Osteoblast (primary cell): ENCODE measurements around the gene NFIB. TPM values are rescaled to one million over a fixed set of nuclear protein-coding genes. Genes with fewer than 3 reads are reported as not detected.

Source experiments
- DNase-seq: peaks from one replicate; pipeline ENCODE4 v3.0.0; 2011; ENCODE audit warnings: low spot score, mixed read lengths; ENCODE audit not compliant: insufficient read length; ENCODE audit errors: missing footprints
- H2AFZ ChIP-seq: 2 replicates; pipeline ENCODE4 v1.6.0; 2011; ENCODE audit warnings: mild to moderate bottlenecking, low read length
- H3K27ac ChIP-seq: 2 replicates; pipeline ENCODE4 v1.5.1; 2011; ENCODE audit warnings: mild to moderate bottlenecking, low read depth, low read length, moderate library complexity
- H3K27me3 ChIP-seq: 2 replicates; pipeline ENCODE4 v1.6.0; 2012; ENCODE audit warnings: mild to moderate bottlenecking, control low read depth, inconsistent platforms, low read length, moderate library complexity; ENCODE audit not compliant: insufficient read depth
- H3K36me3 ChIP-seq: 2 replicates; pipeline ENCODE4 v1.5.1; 2011; ENCODE audit warnings: mild to moderate bottlenecking, low read length, control low read depth, moderate library complexity; ENCODE audit not compliant: insufficient read depth
- H3K4me1 ChIP-seq: 2 replicates; pipeline ENCODE4 v1.5.1; 2011; ENCODE audit warnings: mild to moderate bottlenecking, low read length, control low read depth, moderate library complexity; ENCODE audit not compliant: insufficient read depth
- H3K4me2 ChIP-seq: 2 replicates; pipeline ENCODE4 v1.6.0; 2011; ENCODE audit warnings: mild to moderate bottlenecking, low read length; ENCODE audit not compliant: insufficient read depth
- H3K4me3 ChIP-seq: fragments of 200-600 bp; sonication (generic); 3 replicates; pipeline ENCODE4 v1.5.1; 2012; ENCODE audit warnings: mild to moderate bottlenecking, low read length, inconsistent platforms; ENCODE audit not compliant: insufficient read depth
- H3K79me2 ChIP-seq: 2 replicates; pipeline ENCODE4 v1.6.0; 2012; ENCODE audit warnings: mild to moderate bottlenecking, low read length, control low read depth, inconsistent platforms; ENCODE audit not compliant: insufficient read depth
- H3K9me3 ChIP-seq: 2 replicates; pipeline ENCODE4 v1.5.1; 2011; ENCODE audit warnings: low read depth, low read length, control low read depth
- H4K20me1 ChIP-seq: 2 replicates; pipeline ENCODE4 v1.6.0; 2012; ENCODE audit warnings: mild to moderate bottlenecking, low read length, control low read depth; ENCODE audit not compliant: insufficient read depth
- total RNA-seq: library from RNA; depleted of rRNA; stranded (reverse); fragments of >200 nt; gene quantifications from 2 replicates; pipeline ENCODE4 v1.2.3, GENCODE V29; 2012
- TF ChIP-seq, protein P1 (sequence below): IDR thresholded peaks from 2 replicates; pipeline ENCODE4 v1.5.1; 2011; ENCODE audit warnings: mild to moderate bottlenecking, low read depth, low read length, moderate library complexity; ENCODE audit errors: extremely low read depth

Gene NFIB
- total RNA-seq, 1 donor = 21.0 TPM

DNA sequence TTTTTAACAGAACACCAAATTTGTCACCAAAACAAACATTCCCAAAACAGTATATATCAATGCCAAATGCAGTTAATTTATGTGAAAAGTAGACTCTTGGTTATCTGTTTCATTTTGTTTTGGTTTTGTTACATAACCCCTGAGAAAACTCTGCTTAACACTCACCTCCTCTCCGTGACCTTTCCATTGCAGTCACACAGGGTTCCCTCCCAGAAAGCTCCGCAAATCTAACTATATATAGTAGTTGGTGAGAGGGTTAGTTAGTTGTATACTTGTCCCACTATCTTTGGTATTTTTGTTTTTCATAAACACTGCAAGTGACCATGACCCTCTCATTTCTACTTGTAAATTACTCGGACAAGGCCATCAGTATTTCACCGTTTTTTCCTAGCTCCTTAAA is 25.5 kb downstream of the NFIB start:
- Histone ChIP-seq H3K4me1 (peaks cover 5% of the 10 kb centered on the region), H4K20me1 (no peaks in the 10 kb centered on the region), H3K4me3 (no peak overlapping the region), H3K9me3 (no peaks in the 10 kb centered on the region), H2AFZ (no peak overlapping the region), H3K79me2 (peaks cover 41% of the 10 kb centered on the region), H3K4me2 (no peak overlapping the region), H3K27me3 (no peaks in the 10 kb centered on the region), H3K36me3 (no peaks in the 10 kb centered on the region), H3K27ac (no peak overlapping the region)
- TF ChIP-seq, protein P1, sequence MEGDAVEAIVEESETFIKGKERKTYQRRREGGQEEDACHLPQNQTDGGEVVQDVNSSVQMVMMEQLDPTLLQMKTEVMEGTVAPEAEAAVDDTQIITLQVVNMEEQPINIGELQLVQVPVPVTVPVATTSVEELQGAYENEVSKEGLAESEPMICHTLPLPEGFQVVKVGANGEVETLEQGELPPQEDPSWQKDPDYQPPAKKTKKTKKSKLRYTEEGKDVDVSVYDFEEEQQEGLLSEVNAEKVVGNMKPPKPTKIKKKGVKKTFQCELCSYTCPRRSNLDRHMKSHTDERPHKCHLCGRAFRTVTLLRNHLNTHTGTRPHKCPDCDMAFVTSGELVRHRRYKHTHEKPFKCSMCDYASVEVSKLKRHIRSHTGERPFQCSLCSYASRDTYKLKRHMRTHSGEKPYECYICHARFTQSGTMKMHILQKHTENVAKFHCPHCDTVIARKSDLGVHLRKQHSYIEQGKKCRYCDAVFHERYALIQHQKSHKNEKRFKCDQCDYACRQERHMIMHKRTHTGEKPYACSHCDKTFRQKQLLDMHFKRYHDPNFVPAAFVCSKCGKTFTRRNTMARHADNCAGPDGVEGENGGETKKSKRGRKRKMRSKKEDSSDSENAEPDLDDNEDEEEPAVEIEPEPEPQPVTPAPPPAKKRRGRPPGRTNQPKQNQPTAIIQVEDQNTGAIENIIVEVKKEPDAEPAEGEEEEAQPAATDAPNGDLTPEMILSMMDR = no peak
- DNase-seq = no peak

- Histone ChIP-seq H3K4me2 (no peak overlapping the region), H3K36me3 (no peaks in the 10 kb centered on the region), H3K4me1 (peaks cover 28% of the 10 kb centered on the region), H3K27me3 (no peaks in the 10 kb centered on the region), H2AFZ (no peak overlapping the region), H3K79me2 (peaks cover 47% of the 10 kb centered on the region), H4K20me1 (no peaks in the 10 kb centered on the region), H3K9me3 (no peaks in the 10 kb centered on the region), H3K4me3 (no peak overlapping the region), H3K27ac (no peak overlapping the region)
- TF ChIP-seq, protein P1 = no peak
- DNase-seq = no peak
These were observed 27.8 kb downstream of the NFIB start for GRCh38 chr9:14286121-14286520.

DNA sequence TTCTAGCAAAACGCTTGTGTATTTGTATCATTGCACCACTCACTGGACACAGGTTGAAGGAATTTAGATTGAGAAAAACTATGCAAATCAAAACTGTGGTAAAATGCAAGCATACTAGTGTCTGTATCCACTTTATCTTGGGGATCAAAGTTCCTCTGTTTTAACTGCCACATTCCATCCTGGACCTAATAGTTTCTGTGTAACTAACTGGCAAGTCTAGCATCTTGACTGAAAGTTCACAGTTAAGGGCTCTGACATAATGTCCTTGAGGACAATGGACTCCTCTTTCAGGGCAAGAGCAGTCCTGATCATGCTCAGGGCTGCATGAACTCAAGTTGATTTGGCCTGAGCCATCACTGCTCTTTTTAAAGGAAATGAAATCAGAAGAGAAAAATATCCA is 30.7 kb downstream of the NFIB start:
- Histone ChIP-seq H3K36me3 (no peaks in the 10 kb centered on the region), H3K27ac (peak overlapping the region; percentile 61), H2AFZ (no peak overlapping the region), H4K20me1 (no peaks in the 10 kb centered on the region), H3K4me1 (peaks cover 55% of the 10 kb centered on the region), H3K9me3 (no peaks in the 10 kb centered on the region), H3K4me3 (no peak overlapping the region), H3K79me2 (peaks cover 48% of the 10 kb centered on the region), H3K4me2 (peak overlapping the region; percentile 41), H3K27me3 (no peaks in the 10 kb centered on the region)
- TF ChIP-seq, protein P1 = no peak
- DNase-seq = peak; percentile 21

DNA sequence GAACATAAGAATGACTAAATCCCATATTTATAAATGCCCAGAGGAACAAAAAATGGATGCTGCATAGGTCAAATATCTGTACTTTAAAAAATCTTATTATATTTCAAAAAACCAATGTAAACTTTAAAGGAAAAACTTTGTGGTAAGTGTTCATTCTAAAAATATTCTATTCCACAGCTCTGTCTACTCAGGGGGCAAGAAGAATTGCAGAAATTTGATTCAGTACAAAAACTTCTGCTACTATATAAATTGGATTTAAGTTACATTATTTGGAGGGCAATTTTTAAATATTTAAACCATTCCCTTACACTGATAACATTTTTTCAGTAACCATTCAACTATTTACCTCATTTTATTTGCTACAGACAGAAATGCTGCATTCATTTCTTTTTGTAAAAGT is 32.1 kb downstream of the NFIB start:
- TF ChIP-seq, protein P1 = no peak
- Histone ChIP-seq H3K4me2 (peak overlapping the region; percentile 70), H4K20me1 (no peaks in the 10 kb centered on the region), H3K36me3 (no peaks in the 10 kb centered on the region), H3K4me1 (peaks cover 67% of the 10 kb centered on the region), H2AFZ (no peak overlapping the region), H3K4me3 (no peak overlapping the region), H3K27ac (peak overlapping the region; percentile 61), H3K9me3 (no peaks in the 10 kb centered on the region), H3K79me2 (peaks cover 48% of the 10 kb centered on the region), H3K27me3 (no peaks in the 10 kb centered on the region)
- no peak for DNase-seq
